MV-4-11 (cell line): Measurements from ENCODE around the gene TSSC4.
A peak's percentile ranks its signal among the peaks of the same experiment; 100 is the strongest.
"Not testable (repeated sequence)": the region's sequence is repeated elsewhere in the genome, so short reads cannot be mapped to it uniquely, and the experiment has no call there.

Source experiments
- DNase-seq: peaks from one replicate; lab custom pipeline; 2025; lab: John Stamatoyannopoulos, UW

The TSSC4 gene

DNA sequence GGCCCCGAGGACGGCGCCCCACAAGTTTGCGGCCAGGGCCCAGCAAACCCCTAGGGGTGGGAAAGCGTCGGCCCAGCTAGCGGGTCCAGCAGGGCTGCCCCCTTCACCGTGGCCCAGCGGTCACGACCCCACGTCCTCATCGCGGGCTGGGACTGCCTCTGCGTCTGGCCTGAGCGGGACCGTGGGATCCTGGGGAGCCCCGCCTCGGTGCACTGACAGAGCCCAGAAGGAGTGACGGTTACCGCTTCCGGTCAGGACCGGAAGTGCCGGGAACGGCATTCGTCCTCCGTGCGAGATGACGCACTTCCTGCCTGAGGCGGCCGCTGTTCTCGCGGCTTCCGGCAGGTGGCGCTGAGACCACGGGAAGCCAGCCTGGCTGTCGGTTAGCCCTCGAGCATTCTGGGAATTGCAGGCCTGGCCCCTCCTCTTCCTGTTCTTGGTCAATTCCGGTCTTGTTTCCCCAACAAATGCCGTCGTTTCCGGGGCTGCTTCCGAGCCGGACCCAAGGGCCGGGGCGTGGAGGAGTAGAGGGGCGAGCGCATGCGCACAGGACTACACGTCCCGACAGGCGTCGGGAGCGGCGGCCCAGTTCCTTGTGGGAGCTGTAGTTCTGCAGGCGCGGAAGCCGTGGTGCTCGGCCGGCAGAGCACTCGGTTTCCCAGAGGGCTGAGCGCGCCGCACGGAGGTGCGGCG lies at the start of gene TSSC4:
TSSC4 (plus strand) TSS at position 682 of the 693 bp plus-strand sequence. CDS start 1,884 bp downstream, outside the sequence.
- peak; percentile 100 for DNase-seq

DNA sequence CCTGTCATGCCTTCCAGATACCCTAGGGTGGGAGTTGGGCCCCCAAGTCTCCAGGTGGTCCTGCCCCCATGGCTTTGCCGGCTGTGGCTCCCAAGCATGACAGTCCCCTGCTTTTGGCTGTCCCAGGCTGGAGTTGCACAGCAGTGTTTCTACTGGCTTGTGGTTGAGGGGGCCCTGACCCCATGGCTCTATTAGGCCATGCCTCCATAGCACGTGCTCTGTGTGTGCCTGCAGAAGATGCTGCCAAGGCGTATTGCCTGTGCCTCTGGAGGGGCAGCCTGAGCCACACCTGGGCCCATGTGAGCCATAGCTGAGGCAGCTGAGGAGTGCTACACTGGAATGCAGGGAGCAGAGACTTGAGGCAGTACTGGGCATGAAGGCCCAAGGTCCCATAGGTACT lies 48.8 kb upstream of the TSSC4 start:
- DNase-seq, result no peak

GRCh38 chr11:2352420-2352819 lies 48.1 kb upstream of the TSSC4 start:
- no peak for DNase-seq

- DNase-seq, result no peak
These were observed 45.4 kb upstream of the TSSC4 start for GRCh38 chr11:2355000-2355644.

GRCh38 chr11:2357246-2357645 lies 43.3 kb upstream of the TSSC4 start:
- DNase-seq, result no peak

GRCh38 chr11:2357651-2358050 lies 42.9 kb upstream of the TSSC4 start:
- not testable (repeated sequence) for DNase-seq

DNA sequence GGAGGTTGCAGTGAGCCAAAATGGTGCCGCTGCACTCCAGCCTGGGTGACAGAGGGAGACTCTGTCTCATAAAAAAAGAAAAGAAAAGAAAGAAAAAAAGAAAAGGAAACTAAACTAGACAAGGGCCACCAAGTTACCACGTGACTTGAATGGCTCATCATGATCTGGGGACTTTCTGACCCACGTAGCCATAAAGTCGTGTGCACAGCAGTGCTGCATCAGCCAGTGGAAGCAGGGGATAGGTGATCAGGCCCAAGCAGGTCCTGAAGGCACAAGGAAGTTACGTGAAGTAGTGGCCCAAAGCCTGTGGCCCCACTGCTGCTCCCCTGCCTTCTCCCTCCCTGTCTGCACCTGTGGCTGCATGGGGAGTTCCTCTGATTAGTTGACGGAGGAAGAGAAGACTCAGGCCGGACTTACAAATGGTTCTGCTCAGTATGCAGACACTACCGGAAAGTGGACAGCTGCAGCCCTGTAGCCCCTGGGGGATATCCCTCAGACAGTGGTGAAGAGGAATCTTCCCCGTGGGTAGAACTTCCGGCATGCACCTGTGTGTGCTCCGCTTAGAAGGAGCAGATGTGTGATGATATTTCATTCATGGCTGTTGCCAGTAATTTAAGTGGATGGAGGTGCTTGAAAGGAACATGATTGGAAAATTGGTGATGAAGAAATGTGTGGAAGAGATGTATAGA lies 41.7 kb upstream of the TSSC4 start:
- DNase-seq, result no peak

DNA sequence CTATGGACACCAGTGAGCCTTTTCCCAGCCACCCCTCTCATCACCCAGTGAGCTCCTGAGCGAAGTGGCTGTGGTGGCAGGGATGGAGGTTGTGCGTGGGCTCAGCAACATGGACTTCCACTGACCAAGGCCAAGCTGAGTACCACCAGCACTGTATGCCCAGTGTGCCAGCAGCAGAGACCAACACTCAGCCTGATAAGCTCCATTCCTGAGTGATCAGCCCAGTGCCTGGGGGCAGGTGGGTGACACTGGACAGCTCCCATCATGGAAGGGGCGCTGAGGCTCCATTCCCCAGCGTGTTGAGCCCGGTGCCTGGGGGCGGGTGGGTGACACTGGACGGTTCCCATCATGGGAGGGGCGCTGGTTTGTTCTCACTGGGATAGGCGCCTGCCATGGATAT lies 41.0 kb upstream of the TSSC4 start:
- no peak for DNase-seq

DNA sequence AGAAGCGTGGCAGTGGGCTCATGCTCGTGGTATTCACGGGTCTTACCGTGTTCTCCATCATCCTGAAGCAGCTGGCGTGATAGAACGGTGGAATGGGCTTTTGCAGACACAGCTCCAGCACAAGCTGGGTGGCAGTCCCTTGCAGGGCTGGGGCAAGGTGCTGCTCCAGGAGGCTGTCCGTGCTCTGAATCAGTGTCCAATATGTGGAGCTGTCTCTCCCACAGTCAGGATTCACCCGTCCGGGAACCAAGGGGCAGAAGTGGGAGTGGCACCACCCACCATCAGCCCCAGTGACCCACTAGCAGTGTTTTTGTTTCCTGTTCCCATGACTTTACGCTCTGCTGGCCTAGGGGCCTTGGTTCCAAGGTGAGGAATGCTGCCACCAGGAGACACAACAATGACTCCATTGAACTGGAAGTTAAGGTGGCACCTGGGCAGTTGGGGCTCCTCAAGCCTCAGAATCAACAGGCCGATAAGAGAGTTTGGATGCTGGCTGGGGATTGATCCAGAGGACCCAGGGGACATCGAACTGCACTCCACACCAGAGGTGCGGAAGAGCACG lies 40.4 kb upstream of the TSSC4 start:
- no peak for DNase-seq

GRCh38 chr11:2361565-2361964 lies 39.0 kb upstream of the TSSC4 start:
- DNase-seq, result no peak

DNA sequence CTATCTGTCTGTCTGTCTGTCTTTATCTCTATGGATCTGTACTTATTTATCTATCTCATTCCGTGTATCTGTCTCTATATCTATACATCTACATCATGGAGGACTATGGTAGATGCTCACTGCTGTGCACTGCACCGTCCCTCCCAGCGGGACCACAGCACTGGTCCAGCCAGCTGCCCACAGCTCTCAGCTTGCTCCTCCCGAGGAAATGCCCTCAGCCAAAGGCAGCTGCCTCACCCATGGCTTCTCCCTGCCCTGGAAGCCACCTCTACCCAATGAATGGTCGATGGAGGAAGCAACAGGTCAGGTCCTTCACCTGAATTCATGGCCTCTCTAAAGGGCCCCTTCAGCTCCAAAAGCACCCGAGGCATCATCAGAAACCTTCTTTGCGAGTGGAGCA lies 38.1 kb upstream of the TSSC4 start:
- no peak for DNase-seq

GRCh38 chr11:2363130-2363529 lies 37.4 kb upstream of the TSSC4 start:
- DNase-seq, result no peak

- DNase-seq, result no peak
These were observed 36.8 kb upstream of the TSSC4 start for GRCh38 chr11:2363577-2364370.

DNA sequence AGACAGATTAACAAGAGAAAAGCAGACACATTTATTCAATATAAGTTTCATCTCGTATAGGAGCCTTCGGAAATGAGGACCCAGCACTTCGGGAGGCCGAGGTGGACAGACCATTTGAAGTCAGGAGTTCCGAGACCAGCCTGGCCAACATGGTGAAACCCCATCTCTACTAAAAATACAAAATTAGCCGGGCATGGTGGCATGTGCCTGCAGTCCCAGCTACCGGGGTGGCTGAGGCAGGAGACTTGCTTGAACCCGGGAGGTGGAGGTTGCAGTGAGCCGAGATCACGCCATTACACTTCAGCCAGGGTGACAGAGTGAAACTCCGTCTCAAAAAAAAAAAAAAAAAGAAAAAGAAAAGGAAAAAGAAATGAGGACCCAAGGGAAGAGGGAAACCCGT lies 36.2 kb upstream of the TSSC4 start:
- DNase-seq, result not testable (repeated sequence)

DNA sequence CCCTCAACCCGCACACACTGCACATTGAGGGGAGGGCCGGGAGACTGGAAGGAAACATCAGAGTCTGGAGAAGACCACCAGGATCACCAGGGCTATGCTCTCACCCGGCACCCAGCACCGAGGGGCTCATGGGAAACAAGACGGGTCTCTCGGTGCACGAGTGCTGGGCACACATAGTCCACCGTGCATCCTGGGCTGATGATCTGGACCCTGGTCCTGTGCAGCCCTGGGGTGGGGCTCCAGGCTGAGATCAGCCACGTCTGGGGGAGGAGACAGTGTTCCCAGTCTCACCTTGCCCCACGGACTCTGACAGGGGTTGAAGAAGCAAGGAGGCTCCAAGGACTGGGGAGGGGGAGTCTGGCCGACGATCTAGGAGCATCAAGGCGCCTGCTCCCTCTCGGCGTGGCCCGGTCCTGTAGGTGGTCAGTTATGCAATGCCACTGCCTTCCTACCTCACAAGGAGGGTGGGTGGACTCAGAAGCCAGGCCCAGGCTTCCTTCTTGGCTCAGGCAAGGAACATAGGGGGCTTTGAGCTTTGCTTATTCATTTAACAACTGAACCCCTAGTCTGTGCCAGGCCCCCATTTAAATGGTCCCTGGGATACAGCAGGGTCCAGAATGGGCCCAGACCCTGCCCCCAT lies 34.9 kb upstream of the TSSC4 start:
- DNase-seq, result no peak

DNA sequence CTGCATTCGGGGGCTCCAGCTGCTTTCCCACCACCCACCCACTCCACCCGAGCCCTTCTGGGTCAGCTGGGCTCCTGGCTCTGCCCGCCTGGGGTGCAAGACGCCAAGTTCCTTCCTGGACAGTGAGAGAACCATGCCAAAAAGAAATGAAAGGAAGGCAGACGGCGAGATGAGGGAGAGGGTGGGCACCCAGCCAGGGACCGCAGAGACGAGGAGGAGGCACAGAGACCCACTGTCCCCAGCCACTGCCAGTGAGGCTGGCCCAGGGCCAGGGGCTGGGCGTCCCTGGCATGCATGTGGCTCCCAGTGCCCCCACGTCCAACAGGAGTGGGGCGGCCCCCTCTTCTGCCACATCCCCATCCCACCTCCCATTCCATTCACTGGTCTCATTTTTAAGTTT lies 34.3 kb upstream of the TSSC4 start:
- DNase-seq, result no peak

- no peak for DNase-seq
These were observed 33.8 kb upstream of the TSSC4 start for GRCh38 chr11:2366733-2367132.

DNA sequence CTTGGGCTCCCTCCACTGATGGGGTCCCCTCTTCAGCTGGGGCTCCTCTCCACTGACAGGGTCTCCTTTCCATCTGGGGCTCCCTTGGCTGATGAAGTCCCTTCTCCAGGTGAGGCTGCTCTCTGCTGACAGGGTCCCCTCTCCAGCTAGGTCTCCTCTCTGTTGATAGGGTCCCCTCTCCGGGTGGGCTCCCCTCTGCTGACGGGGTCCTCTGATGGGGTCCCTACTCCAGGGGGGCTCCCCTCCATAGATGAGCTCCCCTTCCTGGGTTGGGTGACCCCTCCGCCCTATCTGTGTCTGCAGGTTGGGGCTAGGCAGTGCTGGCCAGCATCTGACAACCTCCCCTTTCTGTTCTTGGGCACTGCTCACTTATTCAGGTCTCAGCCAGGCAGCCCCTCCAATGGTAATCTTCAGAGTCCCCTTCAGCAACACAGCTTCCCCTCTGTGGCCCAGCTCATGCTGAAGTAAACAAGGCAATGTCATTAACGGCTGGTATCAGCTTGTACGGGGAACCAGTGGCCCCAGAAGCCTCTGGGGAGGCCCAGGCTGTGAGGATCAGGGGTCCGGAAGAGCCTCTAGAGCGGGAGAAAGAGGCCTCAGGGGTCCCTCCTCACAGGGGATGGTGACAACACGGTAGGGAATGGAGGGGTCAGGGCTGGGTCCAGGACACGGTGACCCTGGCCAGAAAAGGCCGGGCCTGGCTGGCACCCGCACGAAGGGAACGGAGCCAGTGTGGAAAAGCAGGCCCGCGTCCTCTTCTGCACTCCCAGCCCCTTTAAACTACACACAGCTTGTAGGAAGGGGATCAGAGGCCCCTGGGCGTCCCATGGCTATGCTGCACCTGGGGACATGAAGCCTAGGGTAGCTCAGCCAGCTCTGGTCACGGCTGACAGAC lies 33.0 kb upstream of the TSSC4 start:
- DNase-seq, result no peak

DNA sequence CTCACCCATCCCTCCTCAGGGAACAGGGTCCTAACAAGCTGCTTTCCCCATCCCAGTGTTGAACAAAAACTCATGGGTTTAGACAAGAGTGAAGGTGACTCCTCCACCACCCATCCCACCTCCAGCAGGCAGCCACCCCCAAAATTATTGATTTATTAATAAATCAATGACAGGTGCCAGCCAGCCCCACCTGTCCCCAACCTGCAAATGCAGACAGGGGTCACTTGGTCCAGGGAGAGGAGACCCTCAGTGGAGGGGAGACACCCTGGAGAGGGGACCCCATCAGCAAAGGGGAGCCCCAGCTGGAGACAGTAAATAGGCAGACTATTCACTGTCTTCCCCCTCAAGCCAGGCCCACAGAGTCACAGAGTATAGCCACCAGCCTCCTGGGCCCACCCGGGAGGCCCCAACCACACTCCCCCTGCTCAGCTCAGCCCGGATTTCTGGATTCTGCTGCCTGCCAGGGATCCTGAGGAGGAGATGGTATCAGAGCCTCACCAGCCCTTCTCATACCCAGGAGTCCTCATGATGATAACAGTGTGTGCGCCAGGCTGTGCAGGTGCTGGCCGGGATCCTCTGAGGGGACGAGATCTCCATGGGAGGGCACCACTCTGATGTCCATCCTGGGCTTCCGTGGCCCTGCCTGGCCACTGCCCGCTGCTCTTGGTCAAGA lies 32.2 kb upstream of the TSSC4 start:
- DNase-seq, result no peak

GRCh38 chr11:2368851-2369180 lies 31.7 kb upstream of the TSSC4 start:
- no peak for DNase-seq
